Keratinocyte (primary cell): ENCODE results near the gene SNRNP25. TPM values are rescaled to one million over a fixed set of nuclear protein-coding genes. Genes with fewer than 3 reads are reported as not detected.
"Not testable (repeated sequence)": the region's sequence is repeated elsewhere in the genome, so short reads cannot be mapped to it uniquely, and the experiment has no call there.

Experiments used
- DNase-seq: peaks from one replicate; pipeline ENCODE4 v3.0.0-alpha.2; 2011; ENCODE audit warnings: low read depth, missing footprints, low spot score
- FAIRE-seq: peaks from 2 replicates; lab custom pipeline; 2011; peaks lifted over from hg19 to GRCh38; lab: Jason Lieb, UNC
- H2AFZ ChIP-seq: 2 replicates; pipeline ENCODE4 v1.6.0; 2012; ENCODE audit warnings: low read length, control low read depth, inconsistent platforms; ENCODE audit not compliant: control insufficient read depth
- H3K27ac ChIP-seq: 2 replicates; pipeline ENCODE4 v1.5.1; 2011; ENCODE audit warnings: low read length; ENCODE audit not compliant: control insufficient read depth, insufficient read depth
- H3K27me3 ChIP-seq: 3 replicates; pipeline ENCODE4 v1.6.0; 2011; ENCODE audit warnings: low read length; ENCODE audit not compliant: control insufficient read depth, insufficient read depth; ENCODE audit errors: extremely low read depth
- H3K36me3 ChIP-seq, 2 experiments: 2 replicates in 1 of 2; 3 replicates in 1 of 2; pipeline ENCODE4 v1.5.1; 2011; ENCODE audit warnings: low read length in 2 of 2, mild to moderate bottlenecking in 1 of 2; ENCODE audit not compliant: control insufficient read depth in 2 of 2, insufficient read depth in 2 of 2; ENCODE audit errors: extremely low read depth in 1 of 2
- H3K4me1 ChIP-seq: 3 replicates; pipeline ENCODE4 v1.5.1; 2011; ENCODE audit warnings: low read length; ENCODE audit not compliant: control insufficient read depth, insufficient read depth; ENCODE audit errors: extremely low read depth
- H3K4me2 ChIP-seq: 3 replicates; pipeline ENCODE4 v1.6.0; 2011; ENCODE audit warnings: low read depth, low read length; ENCODE audit not compliant: control insufficient read depth, insufficient read depth; ENCODE audit errors: extremely low read depth
- H3K4me3 ChIP-seq, 3 experiments: fragments of 200-600 bp in 1 of 3; sonication (generic) in 1 of 3; 2 replicates in 2 of 3; 3 replicates in 1 of 3; pipeline ENCODE4 v1.5.1; 2011 to 2016; ENCODE audit warnings: low read length in 3 of 3, mild to moderate bottlenecking in 3 of 3, control low read depth in 2 of 3, inconsistent platforms in 1 of 3, low read depth in 1 of 3, mixed read lengths in 1 of 3, mixed run types in 1 of 3, moderate library complexity in 1 of 3; ENCODE audit not compliant: control insufficient read depth in 2 of 3, insufficient read depth in 2 of 3; ENCODE audit errors: extremely low read depth in 1 of 3
- H3K79me2 ChIP-seq: 2 replicates; pipeline ENCODE4 v1.6.0; 2012; ENCODE audit warnings: low read length; ENCODE audit not compliant: control insufficient read depth, insufficient read depth
- H3K9ac ChIP-seq: 3 replicates; pipeline ENCODE4 v1.6.0; 2011; ENCODE audit warnings: low read length; ENCODE audit not compliant: control insufficient read depth, insufficient read depth; ENCODE audit errors: extremely low read depth
- H3K9me1 ChIP-seq: 3 replicates; pipeline ENCODE4 v1.6.0; 2011; ENCODE audit warnings: low read length; ENCODE audit not compliant: control insufficient read depth, insufficient read depth; ENCODE audit errors: extremely low read depth
- H3K9me3 ChIP-seq: 2 replicates; pipeline ENCODE4 v1.5.1; 2012; ENCODE audit warnings: low read depth, low read length; ENCODE audit not compliant: control insufficient read depth
- H4K20me1 ChIP-seq: 3 replicates; pipeline ENCODE4 v1.6.0; 2011; ENCODE audit warnings: low read length; ENCODE audit not compliant: control insufficient read depth, insufficient read depth; ENCODE audit errors: extremely low read depth
- CTCF ChIP-seq, 3 experiments: IDR thresholded peaks in 1 of 3; conservative IDR thresholded peaks in 1 of 3; optimal IDR thresholded peaks in 1 of 3; 2 replicates in 2 of 3; 3 replicates in 1 of 3; pipeline versions ENCODE3 to v1.5.1; 2011; ENCODE audit warnings: low read length in 3 of 3, mild to moderate bottlenecking in 3 of 3, moderate library complexity in 2 of 3, control low read depth in 1 of 3, inconsistent platforms in 1 of 3; ENCODE audit not compliant: insufficient read depth in 2 of 3; ENCODE audit errors: extremely low read depth in 1 of 3
- dilution Hi-C: fragments of 300-500 bp; cut with MboI; formaldehyde crosslinking; loops from one replicate; pipeline ENCODE4 v1.7.0; 2020; ENCODE audit warnings: low sequenced_read_pairs; ENCODE audit not compliant: extremely low pct_ligation_motif_present
- polyA plus RNA-seq, 5 experiments: library from polyadenylated mRNA; depleted of rRNA in 3 of 5; stranded (reverse) in 3 of 5; stranded (forward) in 1 of 5; unstranded in 1 of 5; fragments of >200 nt; gene quantifications; 1 replicate in 1 of 5; 2 replicates in 3 of 5; 3 replicates in 1 of 5; pipeline versions ENCODE4 v1.2.1 to v1.2.3, GENCODE V29; 2011 to 2012; ENCODE audit warnings: missing spikeins in 2 of 5, low read depth in 1 of 5, low replicate concordance in 1 of 5

The SNRNP25 gene
- polyA plus RNA-seq, 1 donor (not counting 4 experiments of a cell fraction or from before 2014, with no cell fraction given): 45.9 TPM

DNA sequence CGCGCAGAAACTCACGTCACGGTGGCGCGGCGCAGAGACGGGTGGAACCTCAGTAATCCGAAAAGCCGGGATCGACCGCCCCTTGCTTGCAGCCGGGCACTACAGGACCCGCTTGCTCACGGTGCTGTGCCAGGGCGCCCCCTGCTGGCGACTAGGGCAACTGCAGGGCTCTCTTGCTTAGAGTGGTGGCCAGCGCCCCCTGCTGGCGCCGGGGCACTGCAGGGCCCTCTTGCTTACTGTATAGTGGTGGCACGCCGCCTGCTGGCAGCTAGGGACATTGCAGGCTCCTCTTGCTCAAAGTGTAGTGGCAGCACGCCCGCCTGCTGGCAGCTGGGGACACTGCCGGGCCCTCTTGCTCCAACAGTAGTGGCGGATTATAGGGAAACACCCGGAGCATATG is 42.9 kb upstream of the SNRNP25 start:
- FAIRE-seq, dilution Hi-C loops, H3K4me3 ChIP-seq: not testable (repeated sequence)

DNA sequence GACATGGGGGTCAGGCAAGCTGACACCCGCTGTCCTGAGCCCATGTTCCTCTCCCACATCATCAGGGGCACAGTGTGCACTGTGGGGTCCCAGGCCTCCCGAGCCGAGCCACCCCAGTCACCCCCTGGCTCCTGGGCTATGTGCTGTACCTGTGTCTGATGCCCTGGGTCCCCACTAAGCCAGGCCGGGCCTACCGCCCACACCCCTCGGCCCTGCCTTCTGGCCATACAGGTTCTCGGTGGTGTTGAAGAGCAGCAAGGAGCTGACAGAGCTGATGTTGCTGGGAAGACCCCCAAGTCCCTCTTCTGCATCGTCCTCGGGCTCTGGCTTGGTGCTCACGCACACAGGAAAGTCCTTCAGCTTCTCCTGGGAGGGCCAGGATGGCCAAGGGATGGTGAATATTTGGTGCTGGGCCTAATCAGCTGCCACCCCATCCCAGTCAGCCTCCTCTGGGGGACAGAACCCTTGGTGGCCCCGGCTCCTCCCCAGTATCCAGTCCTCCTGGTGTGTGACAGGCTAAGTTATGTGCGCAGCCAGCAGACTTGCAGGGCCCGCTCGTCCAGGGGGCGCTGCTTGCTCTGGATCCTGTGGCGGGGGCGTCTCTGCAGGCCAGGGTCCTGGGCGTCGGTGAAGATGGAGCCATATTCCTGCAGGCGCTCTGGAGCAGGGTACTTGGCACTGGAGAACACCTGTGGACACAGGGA is 36.4 kb upstream of the SNRNP25 start:
- FAIRE-seq, DNase-seq, H3K27me3 ChIP-seq, H3K36me3 ChIP-seq, H3K9me3 ChIP-seq, H3K4me3 ChIP-seq, H3K4me1 ChIP-seq, H4K20me1 ChIP-seq, H3K79me2 ChIP-seq, H3K27ac ChIP-seq, H2AFZ ChIP-seq, dilution Hi-C loops, H3K9me1 ChIP-seq, H3K9ac ChIP-seq, H3K4me2 ChIP-seq: not testable (repeated sequence)

More for the DNA sequence above, 42.9 kb upstream of the SNRNP25 start:
- H3K36me3 ChIP-seq, H3K9me1 ChIP-seq, H3K4me2 ChIP-seq, H3K27me3 ChIP-seq, H4K20me1 ChIP-seq, DNase-seq, H3K27ac ChIP-seq, H3K9ac ChIP-seq, H3K4me1 ChIP-seq, H3K79me2 ChIP-seq, H2AFZ ChIP-seq, H3K9me3 ChIP-seq: not testable (repeated sequence)
- TF ChIP-seq CTCF (optimal IDR thresholded peaks at IDR 0.05 in 1 of 3, IDR thresholded peaks at IDR 0.05 in 1 of 3, conservative IDR thresholded peaks at IDR 0.05 in 1 of 3; ENCODE audit: extremely low read depth in 1 of 3, insufficient read depth in 2 of 3, low read length in 3 of 3): peak; percentile 22 to 67 (median 26)

- FAIRE-seq, H3K9me1 ChIP-seq, H3K27ac ChIP-seq, H3K27me3 ChIP-seq, H3K4me1 ChIP-seq, H3K4me2 ChIP-seq, H3K4me3 ChIP-seq, H3K9ac ChIP-seq, H2AFZ ChIP-seq, DNase-seq, H3K36me3 ChIP-seq, H3K9me3 ChIP-seq, dilution Hi-C loops, H3K79me2 ChIP-seq, H4K20me1 ChIP-seq: not testable (repeated sequence)
Observed at GRCh38 chr16:20886-21285, 32.7 kb upstream of the SNRNP25 start.

GRCh38 chr16:24151-24550 is 29.5 kb upstream of the SNRNP25 start:
- dilution Hi-C loops, H3K4me1 ChIP-seq, H3K27ac ChIP-seq, H3K9ac ChIP-seq, H3K9me1 ChIP-seq, H3K36me3 ChIP-seq, H3K9me3 ChIP-seq, DNase-seq, H4K20me1 ChIP-seq, H3K79me2 ChIP-seq, H3K4me2 ChIP-seq, FAIRE-seq, H3K4me3 ChIP-seq, H2AFZ ChIP-seq, H3K27me3 ChIP-seq: not testable (repeated sequence)
